DMS114 treated with DMSO at 0.1 percent for 48 hours (cell line): ENCODE results near the gene ZFYVE16.
A peak's percentile ranks its signal among the peaks of the same experiment; 100 is the strongest.
"Not testable (repeated sequence)": the region's sequence is repeated elsewhere in the genome, so short reads cannot be mapped to it uniquely, and the experiment has no call there.

ENCODE experiments used
- DNase-seq: peaks from one replicate; lab custom pipeline; 2025; ENCODE audit not compliant: unreplicated experiment; lab: John Stamatoyannopoulos, UW

ZFYVE16 gene

GRCh38 chr5:80409367-80409966 is 1.6 kb downstream of the ZFYVE16 start:
- DNase-seq, result no peak

DNA sequence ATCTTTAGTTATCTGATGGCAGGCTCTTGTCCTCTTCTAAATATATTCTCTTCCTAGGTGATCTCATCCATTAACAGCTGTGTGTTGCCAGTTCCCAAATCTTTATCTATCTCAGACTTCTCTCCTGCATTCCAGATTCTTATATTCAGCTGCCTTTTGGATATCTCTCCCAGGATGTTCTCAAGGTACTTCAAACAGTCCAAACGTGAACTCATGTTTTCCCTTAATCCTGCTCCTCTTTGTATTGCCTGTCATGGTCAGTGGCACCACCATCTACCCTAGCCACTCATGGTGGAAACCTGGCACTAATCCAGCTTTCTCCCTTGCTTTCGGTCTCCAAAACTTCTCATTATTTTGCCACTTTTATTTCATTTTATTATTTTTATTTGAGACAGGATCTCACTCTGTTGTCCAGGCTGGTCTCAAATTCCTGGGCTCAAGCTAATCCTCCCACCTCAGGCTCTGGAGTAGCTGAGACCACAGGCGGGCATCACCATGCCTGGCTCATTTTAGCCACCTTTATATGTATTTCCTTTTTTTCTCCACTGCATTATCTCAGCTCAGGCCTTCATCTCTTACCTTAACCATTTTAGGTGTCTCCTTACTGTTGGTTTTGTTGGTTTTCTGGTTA is 3.8 kb downstream of the ZFYVE16 start:
- no peak for DNase-seq

GRCh38 chr5:80414113-80414512 is 6.2 kb downstream of the ZFYVE16 start:
- no peak for DNase-seq

GRCh38 chr5:80417973-80418372 is 10.1 kb downstream of the ZFYVE16 start:
- no peak for DNase-seq

DNA sequence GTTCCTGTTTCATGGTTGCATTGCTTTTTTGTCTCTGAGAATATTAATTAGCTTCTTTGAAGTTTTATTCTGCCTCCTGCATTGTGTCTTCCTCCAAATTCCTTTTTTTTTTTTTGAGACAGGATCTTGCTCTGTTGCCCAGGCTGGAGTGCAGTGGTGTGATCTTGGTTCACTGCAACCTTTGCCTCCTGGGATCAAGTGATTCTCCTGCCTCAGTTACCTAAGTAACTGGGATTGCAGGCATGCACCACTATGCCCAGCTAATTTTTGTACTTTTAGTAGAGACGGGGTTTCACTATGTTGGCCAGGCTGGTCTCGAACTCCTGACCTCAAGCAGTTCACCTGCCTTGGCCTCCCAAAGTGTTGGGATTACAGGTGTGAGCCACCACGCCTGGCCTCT is 16.5 kb downstream of the ZFYVE16 start:
- DNase-seq, result not testable (repeated sequence)

GRCh38 chr5:80435476-80435875 is 27.6 kb downstream of the ZFYVE16 start:
- no peak for DNase-seq

DNA sequence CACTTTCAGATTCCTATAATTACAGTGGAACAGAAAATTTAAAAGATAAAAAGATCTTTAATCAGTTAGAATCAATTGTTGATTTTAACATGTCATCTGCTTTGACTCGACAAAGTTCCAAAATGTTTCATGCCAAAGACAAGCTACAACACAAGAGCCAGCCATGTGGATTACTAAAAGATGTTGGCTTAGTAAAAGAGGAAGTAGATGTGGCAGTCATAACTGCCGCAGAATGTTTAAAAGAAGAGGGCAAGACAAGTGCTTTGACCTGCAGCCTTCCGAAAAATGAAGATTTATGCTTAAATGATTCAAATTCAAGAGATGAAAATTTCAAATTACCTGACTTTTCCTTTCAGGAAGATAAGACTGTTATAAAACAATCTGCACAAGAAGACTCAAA is 29.5 kb downstream of the ZFYVE16 start:
- DNase-seq, result no peak

DNA sequence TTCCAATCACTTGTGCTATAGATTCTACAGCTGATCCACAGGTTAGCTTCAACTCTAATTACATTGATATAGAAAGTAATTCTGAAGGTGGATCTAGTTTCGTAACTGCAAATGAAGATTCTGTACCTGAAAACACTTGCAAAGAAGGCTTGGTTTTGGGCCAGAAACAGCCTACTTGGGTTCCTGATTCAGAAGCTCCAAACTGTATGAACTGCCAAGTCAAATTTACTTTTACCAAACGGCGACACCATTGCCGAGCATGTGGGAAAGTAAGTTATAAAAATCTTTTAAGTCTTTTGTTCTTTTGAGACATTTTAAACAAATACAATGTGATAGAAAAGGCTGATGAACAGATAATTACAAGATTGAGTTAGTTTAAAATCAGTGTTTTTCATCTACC is 30.9 kb downstream of the ZFYVE16 start:
- no peak for DNase-seq

DNA sequence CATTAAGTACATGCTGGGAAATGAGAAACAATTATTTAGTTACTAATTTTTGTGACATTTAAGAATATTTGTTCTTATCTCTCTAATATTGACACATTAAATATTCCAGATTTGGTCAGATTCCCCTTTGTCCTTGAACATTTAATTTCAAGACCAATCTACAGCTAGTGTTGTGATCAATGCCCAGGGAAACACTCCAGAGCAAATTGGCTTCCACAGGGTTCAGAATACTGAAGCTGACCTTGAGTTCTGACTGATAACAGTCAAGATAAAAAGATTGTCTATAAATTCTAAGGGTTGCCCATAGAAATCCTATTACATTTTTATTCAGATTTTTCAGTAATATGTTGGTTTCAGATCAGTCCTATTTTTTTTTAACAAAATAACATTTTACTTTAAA is 31.3 kb downstream of the ZFYVE16 start:
- DNase-seq, result no peak

- DNase-seq, result no peak
These were observed 34.9 kb downstream of the ZFYVE16 start for GRCh38 chr5:80442742-80443141.

DNA sequence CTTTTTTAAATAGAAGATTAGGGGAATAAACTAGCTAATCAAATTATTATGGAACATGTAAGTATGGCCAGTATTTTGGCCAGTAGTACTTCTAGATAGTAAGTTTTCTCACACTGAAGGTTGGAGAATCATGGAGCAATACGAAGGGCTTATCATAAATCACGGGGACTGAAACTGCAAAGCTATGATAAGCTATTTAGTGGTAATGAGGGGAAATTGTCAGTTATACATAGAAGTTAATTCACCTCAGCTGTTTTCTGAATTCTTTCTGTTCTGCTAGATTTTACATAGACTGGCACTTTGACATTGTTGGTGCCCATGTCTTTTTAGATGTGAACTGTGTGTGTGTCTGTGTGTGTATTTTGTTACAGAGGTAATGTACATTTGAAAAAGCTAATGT is 45.5 kb downstream of the ZFYVE16 start:
- DNase-seq, result no peak

GRCh38 chr5:80463269-80463668 is 55.4 kb downstream of the ZFYVE16 start:
- DNase-seq, result no peak

DNA sequence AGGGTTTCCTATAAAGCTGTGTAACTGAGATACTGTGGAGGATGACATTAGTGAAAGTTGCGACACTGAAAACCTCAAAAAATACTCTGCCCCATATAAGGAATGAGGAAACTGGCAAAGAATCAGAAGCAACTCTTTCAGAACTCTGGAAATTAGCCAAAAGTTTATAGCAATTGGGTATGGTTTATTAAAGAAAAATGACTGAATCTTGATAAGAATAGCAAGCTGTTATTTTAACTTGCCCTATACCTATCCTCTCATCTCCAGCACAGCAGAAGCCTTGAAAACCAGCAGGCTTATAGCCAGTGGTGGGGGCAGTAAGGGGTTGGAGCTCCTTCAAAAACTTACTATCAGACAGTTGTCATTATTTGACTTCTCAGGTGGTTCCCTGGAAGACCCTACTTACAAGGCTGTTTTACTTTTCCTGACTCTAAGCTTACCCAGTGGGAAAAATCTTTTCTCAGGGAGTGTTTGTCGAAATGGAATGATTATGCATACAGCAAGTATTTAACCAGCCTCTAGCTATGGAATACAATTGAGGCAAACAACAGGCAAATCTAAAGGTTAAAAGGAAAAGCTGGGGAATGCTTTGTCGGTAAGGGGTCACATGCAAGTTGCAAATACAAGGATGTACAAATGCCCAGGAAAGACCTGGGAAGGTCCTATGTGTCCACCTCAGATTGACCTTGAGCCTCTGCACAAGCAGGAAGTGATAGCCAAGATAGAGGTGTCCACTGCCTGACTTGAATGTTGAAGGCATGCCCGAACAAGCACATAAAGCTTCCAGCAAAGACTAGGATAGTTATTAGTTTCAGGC is 59.0 kb downstream of the ZFYVE16 start:
- DNase-seq, result no peak

GRCh38 chr5:80468131-80468530 is 60.3 kb downstream of the ZFYVE16 start:
- DNase-seq, result no peak

GRCh38 chr5:80470631-80471030 is 62.8 kb downstream of the ZFYVE16 start:
- not testable (repeated sequence) for DNase-seq

DNA sequence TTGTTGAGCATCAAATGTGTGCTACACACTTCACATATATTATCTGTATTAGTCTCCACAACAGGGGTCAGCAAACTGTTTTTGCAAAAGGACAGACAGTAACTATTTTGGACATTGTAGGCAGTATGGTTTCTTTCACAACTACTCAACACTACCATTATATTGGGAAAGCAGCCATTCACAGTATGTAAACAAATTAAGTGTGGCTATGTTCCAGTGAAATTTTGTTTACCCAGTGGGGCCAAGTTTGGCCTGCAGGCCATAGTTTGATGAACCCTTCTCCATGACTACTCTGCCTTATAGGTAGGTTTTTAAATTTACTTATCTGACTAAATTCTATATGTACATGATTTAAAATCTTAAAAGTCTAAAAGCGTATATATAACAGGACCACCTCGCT is 67.1 kb downstream of the ZFYVE16 start:
- no peak for DNase-seq

GRCh38 chr5:80479713-80480112 is 71.8 kb downstream of the ZFYVE16 start:
- DNase-seq, result no peak

DNA sequence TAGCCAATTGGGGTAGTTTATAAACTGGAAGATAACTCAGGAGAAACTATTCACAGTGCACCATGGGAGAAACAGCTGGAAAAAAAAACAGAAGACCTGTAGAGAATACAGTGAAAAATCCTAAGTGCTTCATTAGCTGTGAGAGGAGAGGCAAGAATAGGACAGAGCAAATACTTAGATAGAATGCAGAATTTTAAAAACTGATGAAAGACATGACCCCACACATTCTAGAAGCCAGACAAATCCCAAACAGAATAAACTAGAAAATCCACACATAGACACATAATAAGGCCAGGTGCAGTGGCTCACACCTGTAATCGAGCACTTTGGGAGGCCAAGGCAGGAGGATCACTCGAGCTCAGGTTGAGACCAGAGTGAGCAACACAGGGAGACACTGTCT is 72.5 kb downstream of the ZFYVE16 start:
- no peak for DNase-seq

DNA sequence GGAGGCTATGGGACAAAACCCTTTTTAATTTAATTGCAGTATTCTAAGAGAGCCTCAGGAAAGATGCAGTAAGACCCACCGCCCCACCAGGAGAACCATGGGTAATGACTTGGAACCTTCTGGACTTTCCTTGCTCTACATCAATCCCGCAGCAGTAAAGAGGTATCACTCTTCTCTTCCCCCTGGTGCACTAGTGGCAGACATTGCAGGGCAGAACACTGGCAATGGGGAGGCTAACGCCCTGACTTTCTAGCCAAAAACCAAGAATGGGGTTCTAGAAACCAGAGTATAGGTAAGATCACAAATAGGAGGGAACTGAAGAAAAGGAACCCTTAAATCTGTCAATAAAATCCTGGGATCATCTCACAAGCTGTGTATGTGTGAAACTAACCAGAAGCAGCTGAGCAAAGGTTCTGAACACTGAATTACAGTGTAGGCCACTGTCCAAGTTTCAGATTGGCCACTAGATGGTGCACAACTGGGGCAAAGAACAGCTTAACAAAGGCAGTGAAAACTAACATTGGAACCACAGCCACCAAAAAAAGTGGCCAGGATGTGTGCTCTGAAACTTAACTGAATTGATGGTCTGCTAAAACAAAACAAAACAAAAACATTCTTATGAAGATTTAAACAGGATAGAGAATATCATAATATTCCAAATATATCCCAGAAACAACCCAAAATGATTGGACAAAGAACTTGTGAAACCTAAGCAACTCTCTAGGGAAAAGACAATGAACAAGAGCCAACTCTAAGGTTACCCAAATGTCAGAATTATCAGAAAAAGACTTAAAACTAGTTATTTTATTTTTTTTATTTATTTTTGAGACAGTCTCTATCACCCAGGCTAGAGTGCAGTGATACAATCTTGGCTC is 73.4 kb downstream of the ZFYVE16 start:
- peak; percentile 56 for DNase-seq

DNA sequence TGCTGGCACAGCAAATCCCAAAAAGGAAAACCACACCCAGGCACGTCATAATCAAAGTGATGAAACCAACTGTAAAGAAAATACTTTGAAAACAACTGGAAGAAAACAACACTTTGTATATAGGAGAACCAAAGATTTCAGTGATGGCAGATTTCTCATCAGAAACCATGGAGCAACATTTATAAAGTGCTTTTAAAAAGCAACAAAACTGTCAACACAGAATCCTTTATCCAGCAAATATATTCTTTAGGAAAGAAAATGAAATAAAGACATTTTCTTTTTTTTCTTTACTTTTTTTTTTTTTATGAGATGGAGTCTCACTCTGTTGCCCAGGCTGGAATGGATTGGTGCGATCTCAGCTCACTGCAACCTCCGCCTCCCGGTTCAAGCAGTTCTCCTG is 74.7 kb downstream of the ZFYVE16 start:
- DNase-seq, result no peak

- DNase-seq, result no peak
These were observed 75.9 kb downstream of the ZFYVE16 start for GRCh38 chr5:80483636-80484232.
